ENCODE data around the gene FBLN2.
"Not testable (repeated sequence)": the region's sequence is repeated elsewhere in the genome, so short reads cannot be mapped to it uniquely, and the experiment has no call there.

The FBLN2 gene

GRCh38 chr3:13550791-13551360 is 2.0 kb downstream of the FBLN2 start:
- DNase-seq: no peak

- DNase-seq: no peak
Measured at GRCh38 chr3:13552857-13553652, 4.1 kb downstream of the FBLN2 start.

- DNase-seq: no peak
Measured at GRCh38 chr3:13553686-13554085, 4.8 kb downstream of the FBLN2 start.

GRCh38 chr3:13555753-13556152 is 6.8 kb downstream of the FBLN2 start:
- no peak for DNase-seq

GRCh38 chr3:13556207-13556606 is 7.3 kb downstream of the FBLN2 start:
- peak; percentile 25 for DNase-seq

- peak; percentile 57 for DNase-seq
Measured at GRCh38 chr3:13556917-13557316, 8.0 kb downstream of the FBLN2 start.

DNA sequence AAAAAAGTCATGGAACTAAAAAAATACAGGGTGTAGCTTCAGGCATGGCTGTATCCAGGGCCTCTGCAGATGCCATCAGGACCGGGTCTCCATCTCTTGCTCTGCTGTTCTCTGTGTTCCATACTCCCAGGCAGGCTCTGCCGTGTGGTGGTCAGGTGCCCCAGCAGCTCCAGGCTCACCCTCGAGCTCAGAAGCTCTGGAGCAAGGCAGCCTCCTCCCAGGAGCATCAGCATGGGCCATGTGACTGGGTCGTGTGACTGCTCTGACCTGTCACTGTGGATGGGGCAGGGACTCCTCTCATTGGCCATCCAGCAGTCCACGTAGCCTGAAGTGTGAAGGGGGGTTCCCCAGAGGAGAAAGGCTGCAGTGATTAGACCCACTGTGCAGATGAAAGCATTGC is 8.5 kb downstream of the FBLN2 start:
- peak; percentile 23 for DNase-seq

- no peak for DNase-seq
Measured at GRCh38 chr3:13557926-13558325, 9.0 kb downstream of the FBLN2 start.

- DNase-seq: no peak
Measured at GRCh38 chr3:13558651-13559050, 9.7 kb downstream of the FBLN2 start.

- DNase-seq: no peak
Measured at GRCh38 chr3:13559764-13560525, 11.0 kb downstream of the FBLN2 start.

GRCh38 chr3:13561376-13561775 is 12.5 kb downstream of the FBLN2 start:
- DNase-seq: no peak

- DNase-seq: no peak
Measured at GRCh38 chr3:13561967-13562366, 13.0 kb downstream of the FBLN2 start.

DNA sequence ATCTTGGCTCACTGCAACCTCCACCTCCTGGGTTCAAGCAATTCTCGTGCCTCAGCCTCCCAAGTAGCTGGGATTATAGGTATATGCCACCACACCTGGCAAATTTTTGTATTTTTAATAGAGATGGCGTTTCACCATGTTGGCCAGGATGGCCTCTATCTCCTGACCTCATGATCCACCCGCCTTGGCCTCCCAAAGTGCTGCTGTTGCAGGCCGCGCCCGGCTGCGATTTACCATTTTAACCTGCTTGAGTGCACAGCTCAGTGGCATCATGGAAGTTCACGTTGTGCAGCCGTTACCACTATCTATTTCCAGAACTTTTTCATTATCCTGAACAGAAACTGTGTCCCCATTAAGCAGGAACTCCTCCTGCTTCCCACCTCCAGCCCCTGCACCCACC is 13.5 kb downstream of the FBLN2 start:
- not testable (repeated sequence) for DNase-seq

DNA sequence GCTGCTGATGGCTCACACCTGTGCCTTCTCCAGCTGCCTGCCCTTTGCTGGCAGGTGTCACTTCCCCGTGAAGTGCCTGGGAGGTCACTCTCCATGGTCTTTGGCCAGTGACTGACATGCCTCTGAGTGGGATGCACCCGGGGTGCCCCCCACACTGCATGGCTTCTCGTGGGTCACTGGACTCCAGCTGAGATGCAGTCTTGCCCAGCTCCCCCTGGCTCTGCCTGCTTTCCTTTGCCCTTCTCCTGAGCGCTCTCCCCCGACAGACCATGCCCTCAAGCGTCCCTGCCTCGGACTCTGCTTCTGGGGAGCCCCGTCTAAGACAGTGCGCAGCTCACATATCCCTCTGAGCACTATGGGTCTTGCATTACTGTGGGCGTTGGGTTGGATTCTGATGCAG is 14.4 kb downstream of the FBLN2 start:
- DNase-seq: peak; percentile 36

GRCh38 chr3:13563911-13564310 is 15.0 kb downstream of the FBLN2 start:
- DNase-seq: no peak

DNA sequence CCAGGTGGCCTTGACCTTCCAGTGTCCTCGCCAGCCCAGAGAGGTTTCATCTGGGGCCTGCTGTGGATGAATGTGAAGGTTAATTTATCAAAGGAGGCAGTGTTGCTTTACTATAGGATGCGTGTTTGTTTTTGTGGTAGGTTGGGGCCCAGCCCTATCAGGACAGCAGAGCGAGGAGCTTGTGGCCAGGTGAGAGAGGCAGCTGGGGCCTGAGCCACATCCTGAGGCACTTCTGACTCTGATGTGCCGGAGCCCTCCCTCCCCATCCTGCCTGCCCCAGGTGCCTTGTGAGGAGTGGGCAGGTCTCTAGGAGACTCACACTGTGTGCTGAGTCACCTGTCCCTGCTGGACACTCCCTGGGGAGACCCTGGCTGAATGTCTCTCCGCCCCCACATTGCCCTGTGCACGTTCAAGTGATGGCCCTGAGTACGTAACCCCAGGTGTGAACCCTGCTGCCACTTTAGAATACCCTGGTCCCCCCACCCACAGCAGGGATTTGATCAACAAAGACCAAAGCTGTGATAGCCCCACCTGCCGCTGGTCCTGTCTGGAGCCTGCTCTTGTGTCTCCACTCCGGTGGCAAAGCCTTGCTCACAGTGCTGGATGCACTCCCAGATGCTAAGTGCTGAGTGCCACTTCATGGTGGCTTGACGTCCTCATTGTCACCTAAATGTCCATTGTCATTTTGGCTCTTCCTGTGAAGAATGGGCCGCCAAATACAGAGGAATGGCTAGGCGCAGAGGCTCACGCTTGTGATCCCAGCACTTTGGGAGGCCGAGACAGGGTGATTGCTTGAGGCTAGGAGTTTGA is 16.0 kb downstream of the FBLN2 start:
- DNase-seq: peak; percentile 51

DNA sequence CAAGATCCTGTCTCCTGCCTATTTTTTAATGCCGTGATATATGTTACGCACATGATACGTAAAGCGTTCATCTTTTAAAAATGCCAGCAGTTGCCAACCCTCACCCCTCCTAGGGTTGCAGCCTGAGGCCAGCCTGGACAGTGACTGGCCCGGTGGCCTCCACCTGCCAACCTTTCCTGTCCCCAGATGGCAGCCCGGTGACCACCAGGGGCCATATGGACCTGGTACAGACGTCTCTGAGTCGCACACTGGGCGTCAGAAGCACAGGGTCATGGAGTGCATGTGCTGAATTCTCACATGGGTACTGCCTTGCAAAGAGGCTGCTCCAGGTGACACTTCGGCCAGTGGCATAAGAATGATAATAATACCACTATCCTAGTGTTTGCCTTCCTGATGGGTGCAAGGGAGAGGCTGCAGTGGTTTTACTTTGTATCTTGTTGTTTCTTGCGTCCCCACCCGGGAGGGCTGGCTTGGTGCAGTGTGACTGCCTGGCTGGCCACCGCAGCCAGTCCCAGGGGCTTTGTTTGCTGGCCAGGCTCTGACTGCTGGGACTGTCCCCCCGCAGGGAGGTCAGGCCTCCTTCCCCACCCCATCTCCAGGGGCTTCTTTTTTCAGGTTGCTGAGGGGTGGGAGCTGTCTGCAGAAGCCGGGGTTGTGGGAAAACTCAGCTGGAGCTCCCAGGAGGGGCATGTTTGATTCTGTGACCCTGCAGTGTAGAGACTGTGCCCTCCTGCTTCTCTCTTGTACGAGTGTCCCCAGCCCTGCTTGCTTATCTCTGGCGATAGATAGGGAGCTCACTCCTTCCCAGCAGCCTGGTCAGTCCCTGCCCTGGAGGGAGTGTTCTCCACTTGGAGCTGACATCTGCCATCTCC is 16.9 kb downstream of the FBLN2 start:
- no peak for DNase-seq

DNA sequence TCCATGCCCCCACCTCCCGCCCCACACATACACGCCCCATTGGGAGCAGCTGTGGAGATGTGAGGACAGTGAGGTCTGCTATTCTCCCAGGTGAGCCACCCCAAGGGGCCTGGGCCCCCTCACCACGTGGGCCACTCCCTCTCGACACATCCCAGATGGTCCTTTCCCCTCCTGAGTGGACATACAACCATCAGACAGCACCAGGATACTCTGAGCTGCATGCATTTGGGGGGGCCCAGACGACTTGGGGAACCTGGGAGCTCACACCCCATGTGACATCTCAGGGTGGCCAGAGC is 17.5 kb downstream of the FBLN2 start:
- no peak for DNase-seq

DNA sequence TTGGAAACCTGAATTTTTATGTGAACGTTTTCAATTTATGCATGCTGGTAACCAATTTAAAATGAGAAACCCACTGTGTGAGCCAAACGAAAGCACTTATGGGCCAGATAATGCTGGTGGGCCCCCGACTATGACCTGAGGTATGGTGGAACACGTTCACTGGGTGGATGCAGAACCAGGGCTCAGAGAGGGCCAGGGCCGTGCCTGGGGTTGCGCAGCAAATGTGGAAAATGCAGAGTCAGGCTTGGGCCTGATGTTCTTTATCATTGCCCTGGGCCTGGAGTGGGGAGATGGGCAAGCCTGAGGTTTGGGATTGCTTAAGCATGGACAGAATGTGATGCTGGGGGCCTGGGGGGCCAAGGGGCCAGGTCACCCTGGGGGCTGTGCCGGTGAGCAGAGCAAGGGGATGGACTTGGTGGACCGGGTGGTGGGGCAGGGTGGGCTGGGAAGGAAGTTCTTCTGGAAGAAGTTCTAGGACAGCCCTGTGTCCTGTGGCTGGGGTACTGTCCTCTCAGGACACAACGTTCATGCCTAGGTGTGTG is 17.9 kb downstream of the FBLN2 start:
- DNase-seq: no peak

GRCh38 chr3:13567684-13568514 is 19.0 kb downstream of the FBLN2 start:
- no peak for DNase-seq

GRCh38 chr3:13568515-13569028 is 19.6 kb downstream of the FBLN2 start:
- DNase-seq: no peak
